NB4 (cell line): ENCODE results near the gene EPB41L2.
"Not testable (repeated sequence)": the region's sequence is repeated elsewhere in the genome, so short reads cannot be mapped to it uniquely, and the experiment has no call there.

Experiments
- CTCF ChIP-seq: IDR thresholded peaks from one replicate; pipeline ENCODE4 v1.5.1; 2012; ENCODE audit warnings: low read depth, low read length
- MAX ChIP-seq: IDR thresholded peaks from 2 replicates; pipeline ENCODE4 v1.6.1; 2011; ENCODE audit warnings: low read depth, low read length
- POLR2A ChIP-seq: IDR thresholded peaks from 2 replicates; pipeline ENCODE4 v1.6.1; 2011; ENCODE audit warnings: mild to moderate bottlenecking; ENCODE audit not compliant: insufficient read length; ENCODE audit errors: extremely low read depth

- not testable (repeated sequence) for TF ChIP-seq CTCF, POLR2A, MAX
Measured at GRCh38 chr6:131008965-131009364, 54.1 kb downstream of the EPB41L2 start.
